Fibroblast of lung (primary cell): Measurements from ENCODE around the gene STAC2. TPM values are rescaled to one million over a fixed set of nuclear protein-coding genes. Genes with fewer than 3 reads are reported as not detected.

Experiments used
- DNase-seq, 2 donors: peaks; one replicate each; pipeline versions ENCODE4 v3.0.0 to v3.0.0-alpha.2; 2010; ENCODE audit warnings: low read depth in 2 of 2
- H2AFZ ChIP-seq: 2 replicates; pipeline ENCODE4 v1.5.1; 2012; ENCODE audit warnings: low read length, control low read depth, inconsistent platforms
- H3K27ac ChIP-seq: 2 replicates; pipeline ENCODE4 v1.5.1; 2011; ENCODE audit warnings: low read length, control low read depth; ENCODE audit not compliant: insufficient read depth
- H3K27me3 ChIP-seq: 2 replicates; pipeline ENCODE4 v1.5.1; 2011; ENCODE audit warnings: mild to moderate bottlenecking, low read length; ENCODE audit not compliant: control insufficient read depth, insufficient read depth
- H3K36me3 ChIP-seq: 2 replicates; pipeline ENCODE4 v1.5.1; 2011; ENCODE audit warnings: low read length; ENCODE audit not compliant: control insufficient read depth, insufficient read depth
- H3K4me1 ChIP-seq: 2 replicates; pipeline ENCODE4 v1.5.1; 2011; ENCODE audit warnings: low read length; ENCODE audit not compliant: control insufficient read depth, insufficient read depth; ENCODE audit errors: extremely low read depth
- H3K4me2 ChIP-seq: 2 replicates; pipeline ENCODE4 v1.5.1; 2011; ENCODE audit warnings: low read length, control low read depth; ENCODE audit not compliant: insufficient read depth; ENCODE audit errors: extremely low read depth
- H3K4me3 ChIP-seq, 4 experiments: fragments of 200-600 bp in 1 of 4; sonication (generic) in 1 of 4; replicated peaks in 1 of 4; 2 replicates each; pipeline ENCODE4 v1.5.1; 2011 to 2016; ENCODE audit warnings: low read length in 4 of 4, low read depth in 3 of 4, mild to moderate bottlenecking in 3 of 4, control low read depth in 2 of 4, inconsistent platforms in 1 of 4, mixed read lengths in 1 of 4; ENCODE audit not compliant: insufficient read depth in 1 of 4; ENCODE audit errors: control extremely low read depth in 1 of 4
- H3K79me2 ChIP-seq: 2 replicates; pipeline ENCODE4 v1.5.1; 2012; ENCODE audit warnings: mild to moderate bottlenecking, low read length, inconsistent platforms; ENCODE audit not compliant: control insufficient read depth, insufficient read depth
- H3K9ac ChIP-seq: 2 replicates; pipeline ENCODE4 v1.5.1; 2011; ENCODE audit warnings: mild to moderate bottlenecking, low read length, control low read depth; ENCODE audit not compliant: insufficient read depth
- H3K9me3 ChIP-seq: 2 replicates; pipeline ENCODE4 v1.5.1; 2012; ENCODE audit warnings: low read depth, low read length; ENCODE audit not compliant: control insufficient read depth, insufficient read depth
- H4K20me1 ChIP-seq: 2 replicates; pipeline ENCODE4 v1.5.1; 2011; ENCODE audit warnings: low read length; ENCODE audit not compliant: control insufficient read depth, insufficient read depth; ENCODE audit errors: extremely low read depth
- EZH2 ChIP-seq: IDR thresholded peaks from 2 replicates; pipeline ENCODE4 v1.5.1; 2012; ENCODE audit warnings: low read length, control low read depth, mild to moderate bottlenecking; ENCODE audit errors: missing control alignments
- polyA plus RNA-seq, 2 donors: library from polyadenylated mRNA; depleted of rRNA in 1 of 2; stranded (reverse) in 1 of 2; unstranded in 1 of 2; fragments of >200 nt; gene quantifications; 2 replicates each; pipeline ENCODE4 v1.2.1, GENCODE V29; 2011 to 2012; ENCODE audit warnings: missing spikeins in 1 of 2
- total RNA-seq: library from RNA; depleted of rRNA; stranded (reverse); fragments of >200 nt; gene quantifications from 2 replicates; pipeline ENCODE4 v1.2.1, GENCODE V29; 2014
- TF ChIP-seq, protein P1 (sequence below), 2 donors: IDR thresholded peaks in 1 of 2; conservative IDR thresholded peaks in 1 of 2; 1 replicate in 1 of 2; 2 replicates in 1 of 2; pipeline ENCODE4 v1.5.1; 2011 to 2012; ENCODE audit warnings: low read length in 2 of 2, control low read depth in 1 of 2, inconsistent platforms in 1 of 2, low read depth in 1 of 2, mild to moderate bottlenecking in 1 of 2

Gene STAC2
- total and polyA plus RNA-seq, 2 donors (not counting 1 experiment from before 2014, with no cell fraction given), result 0.01 TPM; not detected in 1

DNA sequence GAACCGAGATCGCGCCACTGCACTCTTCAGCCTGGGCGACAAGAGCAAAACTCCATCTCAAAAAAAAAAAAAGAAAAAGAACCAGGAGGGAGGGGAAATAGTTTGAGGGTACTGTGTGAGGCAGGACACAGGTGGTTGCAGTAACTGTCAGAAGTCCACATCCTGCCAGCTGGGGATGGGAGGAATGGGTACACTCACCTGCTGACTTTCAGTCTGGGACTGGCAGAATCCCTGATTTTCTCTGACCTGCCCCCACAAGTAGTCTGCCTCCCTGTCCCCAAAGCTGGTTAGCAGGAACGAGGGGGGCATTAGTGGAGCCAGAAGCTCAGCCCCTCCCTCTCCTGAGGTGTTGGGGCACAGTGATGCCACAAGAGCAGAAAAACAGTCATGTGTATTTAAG is 52.7 kb downstream of the STAC2 start:
- Histone ChIP-seq H3K36me3 (peaks cover 19% of the 10 kb centered on the region), H3K4me1 (no peaks in the 10 kb centered on the region), H4K20me1 (no peaks in the 10 kb centered on the region), H2AFZ (no peak overlapping the region), H3K9ac (no peak overlapping the region), H3K4me3 (no peak overlapping the region), H3K27me3 (no peaks in the 10 kb centered on the region), H3K4me2 (no peak overlapping the region), H3K9me3 (no peaks in the 10 kb centered on the region), H3K27ac (no peak overlapping the region), H3K79me2 (no peaks in the 10 kb centered on the region)
- DNase-seq, result no peak
- TF ChIP-seq, protein P1, sequence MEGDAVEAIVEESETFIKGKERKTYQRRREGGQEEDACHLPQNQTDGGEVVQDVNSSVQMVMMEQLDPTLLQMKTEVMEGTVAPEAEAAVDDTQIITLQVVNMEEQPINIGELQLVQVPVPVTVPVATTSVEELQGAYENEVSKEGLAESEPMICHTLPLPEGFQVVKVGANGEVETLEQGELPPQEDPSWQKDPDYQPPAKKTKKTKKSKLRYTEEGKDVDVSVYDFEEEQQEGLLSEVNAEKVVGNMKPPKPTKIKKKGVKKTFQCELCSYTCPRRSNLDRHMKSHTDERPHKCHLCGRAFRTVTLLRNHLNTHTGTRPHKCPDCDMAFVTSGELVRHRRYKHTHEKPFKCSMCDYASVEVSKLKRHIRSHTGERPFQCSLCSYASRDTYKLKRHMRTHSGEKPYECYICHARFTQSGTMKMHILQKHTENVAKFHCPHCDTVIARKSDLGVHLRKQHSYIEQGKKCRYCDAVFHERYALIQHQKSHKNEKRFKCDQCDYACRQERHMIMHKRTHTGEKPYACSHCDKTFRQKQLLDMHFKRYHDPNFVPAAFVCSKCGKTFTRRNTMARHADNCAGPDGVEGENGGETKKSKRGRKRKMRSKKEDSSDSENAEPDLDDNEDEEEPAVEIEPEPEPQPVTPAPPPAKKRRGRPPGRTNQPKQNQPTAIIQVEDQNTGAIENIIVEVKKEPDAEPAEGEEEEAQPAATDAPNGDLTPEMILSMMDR (conservative IDR thresholded peaks at IDR 0.05 in 1 of 2, IDR thresholded peaks at IDR 0.05 in 1 of 2; ENCODE audit: low read depth in 1 of 2, low read length in 2 of 2), result no peak
- no peak for TF ChIP-seq EZH2

DNA sequence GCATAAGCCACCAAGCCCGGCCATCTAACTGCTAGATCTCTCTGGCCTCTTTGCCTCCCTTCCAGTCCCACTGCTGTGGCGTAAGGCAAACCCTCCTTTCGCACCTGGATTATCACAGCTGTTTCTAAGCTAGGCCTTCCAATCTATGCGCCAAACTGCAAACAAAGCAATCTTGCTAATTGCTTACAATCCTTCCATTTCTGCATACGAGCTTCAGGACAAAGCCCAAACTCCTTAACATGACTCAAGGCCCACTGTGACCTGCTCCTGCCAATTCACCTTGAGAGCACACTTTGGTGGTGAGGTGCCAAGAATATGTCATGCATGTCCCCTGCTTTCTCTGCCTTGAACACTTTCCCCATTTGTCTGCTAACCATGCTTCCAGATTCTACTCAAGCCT is 53.8 kb downstream of the STAC2 start:
- TF ChIP-seq, protein P1 (conservative IDR thresholded peaks at IDR 0.05 in 1 of 2, IDR thresholded peaks at IDR 0.05 in 1 of 2; ENCODE audit: low read depth in 1 of 2, low read length in 2 of 2), result no peak
- no peak for TF ChIP-seq EZH2
- no peaks in the 10 kb centered on the region for H4K20me1 ChIP-seq
- H3K27me3 ChIP-seq, result no peaks in the 10 kb centered on the region
- no peak for DNase-seq
- no peak overlapping the region for H3K4me2 ChIP-seq
- no peak overlapping the region for H3K9ac ChIP-seq
- H3K27ac ChIP-seq, result no peak overlapping the region
- H3K4me1 ChIP-seq, result no peaks in the 10 kb centered on the region
- H3K9me3 ChIP-seq, result no peaks in the 10 kb centered on the region
- no peaks in the 10 kb centered on the region for H3K79me2 ChIP-seq
- H3K36me3 ChIP-seq, result peaks cover 13% of the 10 kb centered on the region
- no peak overlapping the region for H2AFZ ChIP-seq
- H3K4me3 ChIP-seq, result no peak overlapping the region

DNA sequence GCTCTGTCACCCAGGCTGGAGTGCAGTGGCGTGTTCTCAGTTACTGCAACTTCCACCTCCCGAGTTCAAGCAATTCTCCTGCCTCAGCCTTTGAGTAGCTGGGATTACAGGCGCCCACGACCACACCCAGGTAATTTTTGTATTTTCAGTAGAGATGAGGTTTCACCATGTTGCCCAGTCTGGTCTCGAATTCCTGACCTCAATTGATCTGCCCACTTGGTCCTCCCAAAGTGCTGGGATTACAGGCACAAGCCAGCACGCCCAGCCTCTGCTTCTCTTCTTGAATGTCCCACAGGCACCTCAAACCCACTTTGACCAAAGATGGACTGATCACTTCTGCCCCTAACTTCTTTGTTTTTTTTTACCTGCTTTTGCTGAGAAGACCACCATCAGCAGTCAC is 55.2 kb downstream of the STAC2 start:
- no peak for TF ChIP-seq EZH2
- TF ChIP-seq, protein P1 (conservative IDR thresholded peaks at IDR 0.05 in 1 of 2, IDR thresholded peaks at IDR 0.05 in 1 of 2; ENCODE audit: low read depth in 1 of 2, low read length in 2 of 2), result no peak
- no peaks in the 10 kb centered on the region for H3K4me1 ChIP-seq
- H3K36me3 ChIP-seq, result peaks cover 6% of the 10 kb centered on the region
- H3K4me2 ChIP-seq, result no peak overlapping the region
- no peak for DNase-seq
- H3K9me3 ChIP-seq, result no peaks in the 10 kb centered on the region
- H3K79me2 ChIP-seq, result no peaks in the 10 kb centered on the region
- H4K20me1 ChIP-seq, result no peaks in the 10 kb centered on the region
- peaks cover 6% of the 10 kb centered on the region for H3K27me3 ChIP-seq
- no peak overlapping the region for H2AFZ ChIP-seq
- H3K9ac ChIP-seq, result no peak overlapping the region
- no peak overlapping the region for H3K27ac ChIP-seq
- no peak overlapping the region for H3K4me3 ChIP-seq
